ENCODE measurements around the gene C17orf50. TPM values are rescaled to one million over a fixed set of nuclear protein-coding genes. Genes with fewer than 3 reads are reported as not detected.
A peak's percentile ranks its signal among the peaks of the same experiment; 100 is the strongest.

The C17orf50 gene
- total RNA-seq, 1 experiment from 2014 or later: not detected

DNA sequence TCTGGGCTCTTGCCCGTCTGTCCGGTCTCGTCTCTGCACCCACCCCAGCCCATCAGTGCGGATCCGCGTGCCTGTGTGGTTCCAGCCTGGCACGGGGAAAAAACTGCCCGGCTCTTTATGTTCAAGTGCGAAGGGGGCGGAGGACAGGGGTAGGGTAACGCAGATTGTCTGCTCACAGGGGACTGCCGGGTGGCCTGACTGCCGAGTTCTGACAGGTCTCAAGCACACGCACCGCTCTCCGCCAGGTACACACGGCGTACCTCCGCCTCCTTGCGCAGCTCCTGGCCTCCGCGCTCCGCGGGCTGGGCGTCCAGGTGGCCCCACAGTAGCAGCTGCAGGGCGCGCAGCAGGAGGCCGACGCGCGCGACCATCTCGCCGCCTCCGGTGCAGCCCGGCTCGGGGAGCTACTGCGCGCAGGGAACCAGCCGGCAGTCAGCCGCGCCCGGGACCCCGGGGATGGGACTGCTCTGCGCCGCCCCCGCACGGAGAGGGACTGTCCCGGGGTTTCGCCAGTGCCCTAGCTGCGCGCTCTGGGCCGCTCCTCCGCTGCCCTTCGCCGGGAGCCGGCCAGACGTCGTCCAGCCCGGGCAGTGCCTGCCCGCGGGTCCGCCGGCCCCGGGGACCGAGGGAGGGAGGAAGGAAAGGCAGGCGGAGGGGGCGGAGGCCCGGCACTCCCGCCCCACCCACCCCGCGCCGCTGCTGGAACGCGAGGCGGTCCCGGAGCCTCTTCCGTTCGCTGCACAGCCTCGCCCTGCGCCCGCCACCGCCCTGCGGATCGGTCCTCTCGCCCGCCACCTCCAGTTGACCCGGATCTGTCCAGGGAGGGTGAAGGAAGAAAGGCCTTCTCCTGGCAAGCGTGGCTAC, 34.6 kb downstream of the C17orf50 start, which contains the start of gene MMP28:
TSS of gene MMP28 (minus strand) at position 635 of the 864 bp plus-strand sequence. CDS start at position 371, 264 bp downstream.
- DNase-seq (ENCODE audit: unreplicated experiment): peak; percentile 53
- CTCF ChIA-PET: interaction anchor here (1.4 to 11.7 kb wide), 5 partner anchors 10 to 28 kb away, joined by 6 to 153 read pairs (median 13); partner anchors contain the start of gene TAF15
- TF ChIP-seq, protein P1, sequence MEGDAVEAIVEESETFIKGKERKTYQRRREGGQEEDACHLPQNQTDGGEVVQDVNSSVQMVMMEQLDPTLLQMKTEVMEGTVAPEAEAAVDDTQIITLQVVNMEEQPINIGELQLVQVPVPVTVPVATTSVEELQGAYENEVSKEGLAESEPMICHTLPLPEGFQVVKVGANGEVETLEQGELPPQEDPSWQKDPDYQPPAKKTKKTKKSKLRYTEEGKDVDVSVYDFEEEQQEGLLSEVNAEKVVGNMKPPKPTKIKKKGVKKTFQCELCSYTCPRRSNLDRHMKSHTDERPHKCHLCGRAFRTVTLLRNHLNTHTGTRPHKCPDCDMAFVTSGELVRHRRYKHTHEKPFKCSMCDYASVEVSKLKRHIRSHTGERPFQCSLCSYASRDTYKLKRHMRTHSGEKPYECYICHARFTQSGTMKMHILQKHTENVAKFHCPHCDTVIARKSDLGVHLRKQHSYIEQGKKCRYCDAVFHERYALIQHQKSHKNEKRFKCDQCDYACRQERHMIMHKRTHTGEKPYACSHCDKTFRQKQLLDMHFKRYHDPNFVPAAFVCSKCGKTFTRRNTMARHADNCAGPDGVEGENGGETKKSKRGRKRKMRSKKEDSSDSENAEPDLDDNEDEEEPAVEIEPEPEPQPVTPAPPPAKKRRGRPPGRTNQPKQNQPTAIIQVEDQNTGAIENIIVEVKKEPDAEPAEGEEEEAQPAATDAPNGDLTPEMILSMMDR (IDR thresholded peaks at IDR 0.05; ENCODE audit: unreplicated experiment): no peak
- Mint-ChIP-seq H3K27me3 (ENCODE audit: insufficient read depth, unreplicated experiment) (no peaks in the 10 kb centered on the region), H3K27ac (ENCODE audit: low read depth, unreplicated experiment) (peak within 1 kb of the TSS; percentile 20), H3K36me3 (ENCODE audit: insufficient read depth, unreplicated experiment) (peaks cover 7% of the 10 kb centered on the region), H3K4me3 (ENCODE audit: unreplicated experiment) (peak within 1 kb of the TSS; percentile 72), H3K4me1 (ENCODE audit: insufficient read depth, unreplicated experiment) (peaks cover 42% of the 10 kb centered on the region), H3K9me3 (ENCODE audit: unreplicated experiment) (no peaks in the 10 kb centered on the region)
- BruUV-seq (replicated peaks): no TSS peak
- intact Hi-C loops (cut with micrococcal nuclease): no loop called here
- POLR2A ChIA-PET: interaction anchor here (0.7 to 27.4 kb wide), 5 partner anchors 11 to 363 kb away, joined by 3 to 736 read pairs (median 3); partner anchors contain the start of genes SLFN12 and TAF15

DNA sequence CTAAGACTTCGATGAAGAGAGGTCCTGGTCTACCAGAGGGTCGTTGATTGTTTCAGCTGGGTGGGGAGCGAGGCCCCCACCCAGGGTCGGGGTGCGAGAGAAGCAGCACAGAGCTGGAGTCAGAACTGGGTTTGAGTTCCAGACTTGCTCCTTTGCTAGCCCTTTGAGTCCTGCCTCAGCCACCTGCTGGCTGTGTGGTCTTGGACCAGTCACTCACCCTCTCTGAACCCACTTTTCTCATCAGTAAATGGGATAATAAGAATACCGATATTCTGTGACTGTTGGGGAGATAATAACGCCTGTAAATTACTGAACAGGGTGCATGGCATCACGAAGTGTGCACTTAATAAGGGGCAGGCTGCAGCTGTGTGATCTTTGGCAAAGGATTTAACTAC, 35.2 kb downstream of the C17orf50 start:
- H3K4me1 Mint-ChIP-seq (ENCODE audit: insufficient read depth, unreplicated experiment): peaks cover 47% of the 10 kb centered on the region
- H3K27ac Mint-ChIP-seq (ENCODE audit: low read depth, unreplicated experiment): no peak overlapping the region
- no peaks in the 10 kb centered on the region for H3K27me3 Mint-ChIP-seq (ENCODE audit: insufficient read depth, unreplicated experiment)

DNA sequence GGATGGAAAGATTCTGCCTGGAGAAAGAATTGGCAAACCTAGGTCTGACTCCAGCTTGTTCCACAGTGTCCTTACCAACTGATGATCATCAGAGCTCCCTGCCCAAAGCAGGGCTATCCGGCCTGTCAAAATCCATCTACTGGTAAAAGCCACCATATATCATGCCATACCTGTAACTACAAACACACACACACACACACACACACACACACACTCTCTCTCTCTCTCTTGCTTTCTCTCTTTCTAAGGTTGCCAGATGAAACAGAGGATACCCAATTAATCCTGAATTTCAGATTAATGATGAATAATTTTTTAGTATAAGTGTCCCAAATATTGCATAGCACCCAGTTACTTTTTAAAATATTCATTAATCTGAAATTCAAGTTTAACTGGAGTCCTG, 36.3 kb downstream of the C17orf50 start:
- Mint-ChIP-seq H3K27me3 (ENCODE audit: insufficient read depth, unreplicated experiment) (no peaks in the 10 kb centered on the region), H3K27ac (ENCODE audit: low read depth, unreplicated experiment) (no peak overlapping the region), H3K36me3 (ENCODE audit: insufficient read depth, unreplicated experiment) (peaks cover 6% of the 10 kb centered on the region), H3K4me1 (ENCODE audit: insufficient read depth, unreplicated experiment) (peaks cover 51% of the 10 kb centered on the region), H3K4me3 (ENCODE audit: unreplicated experiment) (no peak overlapping the region), H3K9me3 (ENCODE audit: unreplicated experiment) (no peaks in the 10 kb centered on the region)
- DNase-seq (ENCODE audit: unreplicated experiment): no peak
- POLR2A ChIA-PET: interaction anchor here (0.6 to 27.4 kb wide), 4 partner anchors 8 to 219 kb away, joined by 3 to 736 read pairs (median 88); partner anchors contain the start of genes PEX12 and TAF15
- CTCF ChIA-PET: interaction anchor here (0.6 to 11.7 kb wide), 13 partner anchors 8 to 218 kb away, joined by 3 to 153 read pairs (median 4); partner anchors contain the start of gene TAF15
- no TSS peak for BruUV-seq (replicated peaks)
- intact Hi-C loops (cut with micrococcal nuclease): no loop called here
- TF ChIP-seq, protein P1 (IDR thresholded peaks at IDR 0.05; ENCODE audit: unreplicated experiment): no peak

More for the DNA sequence above, 35.2 kb downstream of the C17orf50 start:
- Mint-ChIP-seq H3K36me3 (ENCODE audit: insufficient read depth, unreplicated experiment) (peaks cover 7% of the 10 kb centered on the region), H3K4me3 (ENCODE audit: unreplicated experiment) (peak overlapping the region; percentile 72), H3K9me3 (ENCODE audit: unreplicated experiment) (no peaks in the 10 kb centered on the region)
- TF ChIP-seq, protein P1 (IDR thresholded peaks at IDR 0.05; ENCODE audit: unreplicated experiment): no peak
- ChIA-PET POLR2A (interaction anchor here (0.8 to 27.4 kb wide), 4 partner anchors 14 to 363 kb away, joined by 3 to 736 read pairs (median 60); partner anchors contain the start of genes SLFN12 and TAF15), CTCF (interaction anchor here (0.9 to 11.7 kb wide), 11 partner anchors 8 to 49 kb away, joined by 3 to 153 read pairs (median 5); partner anchors contain the start of gene TAF15)
- intact Hi-C loops (cut with micrococcal nuclease): no loop called here
- BruUV-seq (replicated peaks): TSS peak; percentile 27
- no peak for DNase-seq (ENCODE audit: unreplicated experiment)

DNA sequence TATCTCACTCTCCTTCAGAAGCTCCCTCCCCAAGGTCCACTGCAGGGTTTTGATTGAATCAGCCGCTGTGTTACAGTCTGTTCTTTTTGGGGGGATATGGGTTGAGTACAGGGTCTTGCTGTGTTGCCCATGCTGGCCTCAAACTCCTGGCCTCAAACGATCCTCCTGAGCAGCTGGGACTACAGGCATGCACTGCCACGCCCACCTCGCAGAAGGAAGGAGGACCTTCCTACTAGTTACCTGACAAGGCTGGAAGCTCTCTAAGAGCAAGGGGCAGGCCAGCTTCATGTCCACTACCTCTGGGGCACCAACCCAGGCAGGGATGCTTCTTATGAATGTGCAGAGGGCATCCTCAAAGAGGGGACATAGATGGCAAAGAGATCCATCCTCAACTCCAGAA, 36.7 kb downstream of the C17orf50 start:
- Mint-ChIP-seq H3K4me1 (ENCODE audit: insufficient read depth, unreplicated experiment) (peaks cover 46% of the 10 kb centered on the region), H3K27ac (ENCODE audit: low read depth, unreplicated experiment) (no peak overlapping the region), H3K36me3 (ENCODE audit: insufficient read depth, unreplicated experiment) (peaks cover 1% of the 10 kb centered on the region), H3K9me3 (ENCODE audit: unreplicated experiment) (no peaks in the 10 kb centered on the region), H3K4me3 (ENCODE audit: unreplicated experiment) (no peak overlapping the region), H3K27me3 (ENCODE audit: insufficient read depth, unreplicated experiment) (no peaks in the 10 kb centered on the region)
- BruUV-seq (replicated peaks): no TSS peak
- TF ChIP-seq, protein P1 (IDR thresholded peaks at IDR 0.05; ENCODE audit: unreplicated experiment): no peak
- CTCF ChIA-PET: interaction anchor here (0.6 to 11.7 kb wide), 8 partner anchors 8 to 50 kb away, joined by 3 to 153 read pairs (median 4); partner anchors contain the start of gene TAF15
- DNase-seq (ENCODE audit: unreplicated experiment): no peak
- POLR2A ChIA-PET: interaction anchor here (0.6 to 27.4 kb wide), 4 partner anchors 8 to 219 kb away, joined by 3 to 736 read pairs (median 88); partner anchors contain the start of genes PEX12 and TAF15
- intact Hi-C loops (cut with micrococcal nuclease): no loop called here

All from MCF 10A (cell line).